ENCODE results near the gene RBM42.

Gene RBM42

DNA sequence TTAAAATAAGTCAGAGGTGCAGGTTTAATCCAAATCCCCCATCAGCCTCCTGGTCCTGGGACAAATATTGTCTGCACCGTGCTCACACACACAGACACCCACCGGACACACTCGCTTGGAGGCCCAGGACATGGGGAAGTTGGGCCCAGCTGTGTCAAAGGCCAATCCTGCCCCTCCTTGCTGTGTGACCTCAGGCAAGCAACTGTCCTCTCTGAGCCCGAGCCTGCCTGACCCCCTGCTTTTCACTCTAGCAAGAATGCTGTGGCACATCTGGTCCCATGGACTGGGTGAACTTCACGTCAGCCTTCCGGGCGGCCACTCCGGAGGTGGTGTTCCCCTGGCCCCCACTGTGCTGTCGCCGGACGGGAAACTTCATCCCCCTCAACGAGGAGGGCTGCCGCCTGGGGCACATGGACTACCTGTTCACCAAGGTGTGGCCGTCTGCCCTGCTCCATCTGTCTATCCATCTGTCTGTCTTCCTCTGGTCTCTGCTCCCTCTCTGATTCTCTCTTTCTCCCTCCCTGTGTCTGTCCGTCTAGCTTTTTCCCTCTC is 46.8 kb downstream of the RBM42 start:
- DNase-seq: no peak
- in situ Hi-C loops (cut with MboI; ENCODE audit: low pct_unique_long_range_greater_than_20kb, low sequenced_read_pairs): no loop called here
